Loucy (cell line): ENCODE data around the gene MAP7.

Experiments
- H2AFZ ChIP-seq: fragments of 200-600 bp; sonication (generic); 2 replicates; pipeline ENCODE4 v1.6.0; 2016; ENCODE audit warnings: antibody characterized with exemption, mild to moderate bottlenecking, low read length, moderate library complexity
- H3F3A ChIP-seq: fragments of 200-600 bp; 2 replicates; pipeline ENCODE4 v1.6.0; 2016; ENCODE audit warnings: antibody characterized with exemption, low read depth, mild to moderate bottlenecking
- H3K27me3 ChIP-seq: fragments of 200-600 bp; sonication (generic); 2 replicates; pipeline ENCODE4 v1.6.1; 2014; ENCODE audit warnings: low read length, mild to moderate bottlenecking; ENCODE audit not compliant: insufficient read depth, poor library complexity, severe bottlenecking
- H3K36me3 ChIP-seq: fragments of 200-600 bp; sonication (generic); 2 replicates; pipeline ENCODE4 v1.6.1; 2016; ENCODE audit warnings: low read length; ENCODE audit not compliant: insufficient read depth
- H3K4me1 ChIP-seq: fragments of 200-600 bp; sonication (generic); 2 replicates; pipeline ENCODE4 v1.5.1; 2014; ENCODE audit warnings: low read length, mild to moderate bottlenecking; ENCODE audit not compliant: insufficient read depth, poor library complexity, severe bottlenecking
- H3K4me2 ChIP-seq: fragments of 200-600 bp; sonication (generic); 2 replicates; pipeline ENCODE4 v1.6.0; 2014; ENCODE audit warnings: antibody characterized with exemption, low read length, low read depth, mild to moderate bottlenecking; ENCODE audit not compliant: poor library complexity, severe bottlenecking
- H3K4me3 ChIP-seq: fragments of 200-600 bp; sonication (generic); 2 replicates; pipeline ENCODE4 v1.5.1; 2014; ENCODE audit warnings: low read length, mild to moderate bottlenecking, mixed read lengths; ENCODE audit not compliant: poor library complexity, severe bottlenecking
- H3K79me2 ChIP-seq: fragments of 200-600 bp; sonication (generic); 2 replicates; pipeline ENCODE4 v1.6.1; 2014; ENCODE audit warnings: low read length; ENCODE audit not compliant: insufficient read depth
- H3K9ac ChIP-seq: fragments of 200-600 bp; sonication (generic); 2 replicates; pipeline ENCODE4 v1.6.0; 2014; ENCODE audit warnings: mild to moderate bottlenecking, low read depth, low read length, moderate library complexity; ENCODE audit not compliant: poor library complexity, severe bottlenecking
- H3K9me2 ChIP-seq: fragments of 200-600 bp; sonication (generic); replicated peaks from 2 replicates; pipeline ENCODE4 v1.6.1; 2016; ENCODE audit warnings: low read depth, low read length, mixed read lengths
- H3K9me3 ChIP-seq: fragments of 200-600 bp; sonication (generic); 2 replicates; pipeline ENCODE4 v1.6.1; 2014; ENCODE audit warnings: mild to moderate bottlenecking, antibody characterized with exemption, low read length, low read depth; ENCODE audit not compliant: insufficient read depth
- H4K20me1 ChIP-seq: fragments of 200-600 bp; sonication (generic); 2 replicates; pipeline ENCODE4 v1.6.0; 2014; ENCODE audit warnings: antibody characterized with exemption, low read length, mild to moderate bottlenecking; ENCODE audit not compliant: insufficient read depth, poor library complexity, severe bottlenecking
- EZH2phosphoT487 ChIP-seq: fragments of 200-600 bp; IDR thresholded peaks from 2 replicates; pipeline ENCODE4 v1.6.1; 2018; ENCODE audit warnings: antibody characterized with exemption, mild to moderate bottlenecking, moderate library complexity, borderline replicate concordance
- TF ChIP-seq, protein P1 (sequence below): fragments of 200-600 bp; sonication (generic); conservative IDR thresholded peaks from 2 replicates; pipeline ENCODE4 v1.5.1; 2014; ENCODE audit warnings: mild to moderate bottlenecking, antibody characterized with exemption, low read length

Gene MAP7

DNA sequence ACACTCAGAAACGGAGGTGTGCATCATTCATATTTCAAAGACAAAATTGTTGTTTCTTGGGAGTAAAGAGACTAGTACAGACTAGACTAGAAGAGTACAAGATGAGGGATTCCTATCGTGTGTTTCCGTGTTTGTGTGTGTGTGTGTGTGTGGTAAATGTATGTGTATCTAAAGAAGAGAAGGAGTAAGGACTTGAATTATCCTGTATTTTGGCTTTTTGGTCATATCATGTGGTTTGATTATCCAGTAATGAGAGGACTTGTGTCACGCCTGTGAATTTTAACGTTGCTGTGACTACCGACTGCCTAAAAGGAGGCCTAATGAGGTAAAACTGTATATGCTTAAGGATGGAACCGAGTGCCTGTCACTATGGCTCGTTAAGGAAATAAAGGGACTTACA is 44.4 kb upstream of the MAP7 start:
- Histone ChIP-seq H3K4me2 (peak overlapping the region; percentile 64), H3K4me1 (peaks cover 12% of the 10 kb centered on the region), H3K4me3 (peak overlapping the region; percentile 50), H2AFZ (peak overlapping the region; percentile 65; the same call in 1 of the 2 replicates), H3F3A (no peaks in the 10 kb centered on the region), H3K27me3 (peaks cover 11% of the 10 kb centered on the region), H3K9me2 (no peaks in the 10 kb centered on the region), H3K36me3 (no peaks in the 10 kb centered on the region), H4K20me1 (no peaks in the 10 kb centered on the region), H3K79me2 (no peaks in the 10 kb centered on the region), H3K9me3 (no peaks in the 10 kb centered on the region), H3K9ac (no peak overlapping the region)
- no peak for TF ChIP-seq EZH2phosphoT487
- TF ChIP-seq, protein P1, sequence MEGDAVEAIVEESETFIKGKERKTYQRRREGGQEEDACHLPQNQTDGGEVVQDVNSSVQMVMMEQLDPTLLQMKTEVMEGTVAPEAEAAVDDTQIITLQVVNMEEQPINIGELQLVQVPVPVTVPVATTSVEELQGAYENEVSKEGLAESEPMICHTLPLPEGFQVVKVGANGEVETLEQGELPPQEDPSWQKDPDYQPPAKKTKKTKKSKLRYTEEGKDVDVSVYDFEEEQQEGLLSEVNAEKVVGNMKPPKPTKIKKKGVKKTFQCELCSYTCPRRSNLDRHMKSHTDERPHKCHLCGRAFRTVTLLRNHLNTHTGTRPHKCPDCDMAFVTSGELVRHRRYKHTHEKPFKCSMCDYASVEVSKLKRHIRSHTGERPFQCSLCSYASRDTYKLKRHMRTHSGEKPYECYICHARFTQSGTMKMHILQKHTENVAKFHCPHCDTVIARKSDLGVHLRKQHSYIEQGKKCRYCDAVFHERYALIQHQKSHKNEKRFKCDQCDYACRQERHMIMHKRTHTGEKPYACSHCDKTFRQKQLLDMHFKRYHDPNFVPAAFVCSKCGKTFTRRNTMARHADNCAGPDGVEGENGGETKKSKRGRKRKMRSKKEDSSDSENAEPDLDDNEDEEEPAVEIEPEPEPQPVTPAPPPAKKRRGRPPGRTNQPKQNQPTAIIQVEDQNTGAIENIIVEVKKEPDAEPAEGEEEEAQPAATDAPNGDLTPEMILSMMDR, result no peak

GRCh38 chr6:136593748-136594490 is 43.7 kb upstream of the MAP7 start:
- peaks cover 12% of the 10 kb centered on the region for H3K4me1 ChIP-seq
- peak overlapping the region; percentile 64 for H3K4me2 ChIP-seq
- peak overlapping the region; percentile 65 for H2AFZ ChIP-seq
- H3K9ac ChIP-seq, result no peak overlapping the region
- no peaks in the 10 kb centered on the region for H4K20me1 ChIP-seq
- peak overlapping the region; percentile 50 for H3K4me3 ChIP-seq
- H3F3A ChIP-seq, result no peaks in the 10 kb centered on the region
- no peaks in the 10 kb centered on the region for H3K9me2 ChIP-seq
- H3K27me3 ChIP-seq, result peaks cover 11% of the 10 kb centered on the region
- H3K36me3 ChIP-seq, result no peaks in the 10 kb centered on the region
- H3K79me2 ChIP-seq, result no peaks in the 10 kb centered on the region
- no peaks in the 10 kb centered on the region for H3K9me3 ChIP-seq
- TF ChIP-seq, protein P1, result no peak
- TF ChIP-seq EZH2phosphoT487, result no peak

DNA sequence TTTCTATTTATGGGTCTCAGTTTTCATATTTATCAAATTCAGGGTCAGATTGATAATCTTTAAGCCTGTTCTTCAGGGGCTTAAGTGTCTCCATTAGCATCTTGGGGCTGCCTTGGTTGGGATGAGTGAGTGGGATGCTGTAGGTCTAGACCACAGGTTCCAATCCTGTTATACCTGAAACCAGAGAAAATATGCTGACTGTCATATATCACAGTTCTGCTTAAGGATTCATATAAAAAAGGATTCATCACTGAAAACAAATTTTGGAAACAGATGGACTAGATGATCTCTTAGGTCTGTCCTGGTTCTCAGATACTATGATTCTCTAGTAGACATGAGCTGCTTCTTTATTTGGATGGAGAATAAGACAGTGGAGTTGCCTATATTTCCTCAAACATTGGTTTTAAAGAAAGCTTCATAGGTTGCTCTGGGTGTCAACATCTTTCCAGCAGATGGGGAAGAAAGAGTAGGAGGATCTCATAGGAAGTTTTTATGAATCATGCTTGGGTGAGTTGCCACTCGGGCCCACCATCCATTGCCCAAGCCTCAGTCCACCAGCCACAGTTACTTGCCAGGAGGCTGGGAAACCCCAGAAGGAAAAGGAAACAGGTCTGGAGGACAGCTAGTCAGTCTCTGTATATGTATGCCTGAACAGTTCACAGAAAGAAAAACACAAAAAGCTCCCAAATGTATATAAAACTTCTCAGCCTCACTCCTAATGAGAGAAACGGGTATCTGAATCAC is 42.9 kb upstream of the MAP7 start:
- H4K20me1 ChIP-seq, result no peaks in the 10 kb centered on the region
- H3K27me3 ChIP-seq, result peaks cover 11% of the 10 kb centered on the region
- peak overlapping the region; percentile 64 for H3K4me2 ChIP-seq
- TF ChIP-seq EZH2phosphoT487, result no peak
- TF ChIP-seq, protein P1, result no peak
- no peak overlapping the region for H3K4me3 ChIP-seq
- H3K4me1 ChIP-seq, result peaks cover 12% of the 10 kb centered on the region
- H3K9me3 ChIP-seq, result no peaks in the 10 kb centered on the region
- H3K9me2 ChIP-seq, result no peaks in the 10 kb centered on the region
- H2AFZ ChIP-seq, result no peak overlapping the region
- no peak overlapping the region for H3K9ac ChIP-seq
- no peaks in the 10 kb centered on the region for H3K36me3 ChIP-seq
- H3K79me2 ChIP-seq, result no peaks in the 10 kb centered on the region
- no peaks in the 10 kb centered on the region for H3F3A ChIP-seq
